H9 (cell line): ENCODE measurements around the gene SLC30A1. TPM values are rescaled to one million over a fixed set of nuclear protein-coding genes. Genes with fewer than 3 reads are reported as not detected.

Experiments used
- DNase-seq: peaks from one replicate; pipeline ENCODE4 v3.0.0-alpha.2; 2017
- H2AFZ ChIP-seq: one replicate; pipeline ENCODE4 v1.6.1; 2013; ENCODE audit warnings: mild to moderate bottlenecking, low read length, control low read depth, moderate library complexity
- H2AK5ac ChIP-seq: 2 replicates; pipeline ENCODE4 v1.6.1; 2013; ENCODE audit warnings: low read length, control low read depth, mixed read lengths; ENCODE audit not compliant: insufficient read length
- H2BK120ac ChIP-seq: one replicate; pipeline ENCODE4 v1.6.1; 2013; ENCODE audit warnings: low read depth, mild to moderate bottlenecking, low read length, control low read depth, inconsistent platforms; ENCODE audit not compliant: poor library complexity, severe bottlenecking
- H2BK12ac ChIP-seq: 2 replicates; pipeline ENCODE4 v1.6.1; 2013; ENCODE audit warnings: low read length, control low read depth, mixed read lengths, low read depth; ENCODE audit not compliant: insufficient read length
- H2BK15ac ChIP-seq: 2 replicates; pipeline ENCODE4 v1.6.1; 2013; ENCODE audit warnings: low read depth, low read length, control low read depth
- H2BK20ac ChIP-seq: one replicate; pipeline ENCODE4 v1.6.1; 2013; ENCODE audit warnings: low read depth, mild to moderate bottlenecking, low read length, control low read depth, inconsistent platforms; ENCODE audit not compliant: poor library complexity, severe bottlenecking
- H2BK5ac ChIP-seq: 2 replicates; pipeline ENCODE4 v1.6.1; 2013; ENCODE audit warnings: low read length, control low read depth, mixed read lengths; ENCODE audit not compliant: insufficient read length
- H3K14ac ChIP-seq: 2 replicates; pipeline ENCODE4 v1.6.1; 2013; ENCODE audit warnings: low read length, control low read depth; ENCODE audit not compliant: insufficient read depth
- H3K18ac ChIP-seq: 2 replicates; pipeline ENCODE4 v1.6.1; 2013; ENCODE audit warnings: low read depth, mild to moderate bottlenecking, mixed read lengths, low read length, control low read depth; ENCODE audit not compliant: insufficient read length
- H3K23ac ChIP-seq: 2 replicates; pipeline ENCODE4 v1.6.1; 2013; ENCODE audit warnings: low read length, control low read depth, mixed read lengths, low read depth; ENCODE audit not compliant: insufficient read length
- H3K23me2 ChIP-seq: 2 replicates; pipeline ENCODE4 v1.6.1; 2013; ENCODE audit warnings: low read depth, mild to moderate bottlenecking, mixed read lengths, low read length, control low read depth; ENCODE audit not compliant: insufficient read length, poor library complexity, severe bottlenecking
- H3K27ac ChIP-seq: 2 replicates; pipeline ENCODE4 v1.5.1; 2013; ENCODE audit warnings: low read length, control low read depth, mixed read lengths, low read depth; ENCODE audit not compliant: insufficient read length
- H3K27me3 ChIP-seq: 2 replicates; pipeline ENCODE4 v1.6.1; 2013; ENCODE audit warnings: low read length, control low read depth, inconsistent platforms; ENCODE audit not compliant: insufficient read depth
- H3K4ac ChIP-seq: 2 replicates; pipeline ENCODE4 v1.6.1; 2013; ENCODE audit warnings: low read depth, mild to moderate bottlenecking, control low read depth, inconsistent platforms, low read length, moderate library complexity
- H3K4me1 ChIP-seq: 2 replicates; pipeline ENCODE4 v1.6.1; 2013; ENCODE audit warnings: low read length, control low read depth, inconsistent platforms; ENCODE audit not compliant: insufficient read depth
- H3K4me2 ChIP-seq: 2 replicates; pipeline ENCODE4 v1.6.1; 2013; ENCODE audit warnings: low read length, control low read depth, mixed read lengths; ENCODE audit not compliant: insufficient read length, insufficient read depth
- H3K56ac ChIP-seq: 2 replicates; pipeline ENCODE4 v1.6.1; 2013; ENCODE audit warnings: low read depth, mild to moderate bottlenecking, mixed read lengths, low read length, control low read depth; ENCODE audit not compliant: insufficient read length
- H3K79me1 ChIP-seq: 2 replicates; pipeline ENCODE4 v1.6.1; 2013; ENCODE audit warnings: low read depth, mild to moderate bottlenecking, moderate library complexity, low read length, control low read depth, inconsistent platforms; ENCODE audit not compliant: insufficient read depth, poor library complexity, severe bottlenecking
- H3K79me2 ChIP-seq: 2 replicates; pipeline ENCODE4 v1.6.1; 2013; ENCODE audit warnings: low read length, control low read depth, inconsistent platforms; ENCODE audit not compliant: insufficient read depth
- H3K9ac ChIP-seq: 2 replicates; pipeline ENCODE4 v1.6.1; 2013; ENCODE audit warnings: low read length, control low read depth, mixed read lengths; ENCODE audit not compliant: insufficient read length; ENCODE audit errors: extremely low read depth
- H3K9me3 ChIP-seq: one replicate; pipeline ENCODE4 v1.6.1; 2013; ENCODE audit warnings: low read depth, low read length, inconsistent platforms; ENCODE audit not compliant: control insufficient read depth
- H3T11ph ChIP-seq: one replicate; pipeline ENCODE4 v1.6.1; 2013; ENCODE audit warnings: mild to moderate bottlenecking, low read length, control low read depth, inconsistent platforms
- H4K20me1 ChIP-seq: one replicate; pipeline ENCODE4 v1.6.1; 2013; ENCODE audit not compliant: control insufficient read depth, insufficient read length, insufficient read depth
- H4K5ac ChIP-seq: 2 replicates; pipeline ENCODE4 v1.6.1; 2013; ENCODE audit warnings: low read depth, mild to moderate bottlenecking, mixed read lengths, low read length, control low read depth; ENCODE audit not compliant: insufficient read length
- H4K8ac ChIP-seq: replicated peaks from 2 replicates; pipeline ENCODE4 v1.6.1; 2013; ENCODE audit warnings: low read length, control low read depth, mixed read lengths, low read depth; ENCODE audit not compliant: insufficient read length
- H4K91ac ChIP-seq: 2 replicates; pipeline ENCODE4 v1.6.1; 2013; ENCODE audit warnings: low read depth, mild to moderate bottlenecking, moderate library complexity, mixed read lengths, low read length, control low read depth; ENCODE audit not compliant: insufficient read length
- H3K27ac Mint-ChIP-seq, 3 experiments: 2 replicates in 2 of 3; 3 replicates in 1 of 3; pipeline ENCODE4 v1.8.0; 2020 to 2021; ENCODE audit warnings: mixed read lengths in 3 of 3, mild to moderate bottlenecking in 1 of 3, moderate library complexity in 1 of 3
- H3K27me3 Mint-ChIP-seq: 2 replicates; pipeline ENCODE4 v1.8.0; 2021; ENCODE audit warnings: low read depth, mild to moderate bottlenecking, moderate library complexity, mixed read lengths
- H3K36me3 Mint-ChIP-seq, 3 experiments: 2 replicates in 2 of 3; 3 replicates in 1 of 3; pipeline ENCODE4 v1.8.0; 2020 to 2021; ENCODE audit warnings: low read depth in 3 of 3, mixed read lengths in 3 of 3; ENCODE audit not compliant: insufficient read depth in 1 of 3
- H3K4me1 Mint-ChIP-seq, 2 experiments: 2 replicates each; pipeline ENCODE4 v1.8.0; 2020; ENCODE audit warnings: mixed read lengths in 2 of 2
- H3K4me3 Mint-ChIP-seq, 2 experiments: 2 replicates in 1 of 2; 3 replicates in 1 of 2; pipeline ENCODE4 v1.8.0; 2020 to 2021; ENCODE audit warnings: mild to moderate bottlenecking in 2 of 2, mixed read lengths in 2 of 2, moderate library complexity in 1 of 2
- H3K9me3 Mint-ChIP-seq, 2 experiments: 2 replicates in 1 of 2; 3 replicates in 1 of 2; pipeline ENCODE4 v1.8.0; 2020; ENCODE audit warnings: mild to moderate bottlenecking in 2 of 2, mixed read lengths in 2 of 2, moderate library complexity in 1 of 2
- WGBS: extraction: QIAGEN DNeasy Blood & Tissue Kit; methylation state at CpG from one replicate; pipeline ENCODE4 v1.1.7; 2013; ENCODE audit warnings: missing lambda C conversion rate, low lambda C conversion rate, mixed read lengths; ENCODE audit not compliant: insufficient read length; ENCODE audit errors: extremely low coverage; 5-methylcytosine and 5-hydroxymethylcytosine counted together
- total RNA-seq: library from RNA; stranded (reverse); gene quantifications from 2 replicates; pipeline ENCODE4 v1.2.1, GENCODE V29; 2021
- TF ChIP-seq, protein P1 (sequence below): fragments of 200-600 bp; sonication (generic); conservative IDR thresholded peaks from 3 replicates; pipeline ENCODE4 v1.8.0; 2021; ENCODE audit warnings: antibody characterized with exemption, mild to moderate bottlenecking

Gene SLC30A1
- total RNA-seq, 1 experiment from 2014 or later: 17.1 TPM

DNA sequence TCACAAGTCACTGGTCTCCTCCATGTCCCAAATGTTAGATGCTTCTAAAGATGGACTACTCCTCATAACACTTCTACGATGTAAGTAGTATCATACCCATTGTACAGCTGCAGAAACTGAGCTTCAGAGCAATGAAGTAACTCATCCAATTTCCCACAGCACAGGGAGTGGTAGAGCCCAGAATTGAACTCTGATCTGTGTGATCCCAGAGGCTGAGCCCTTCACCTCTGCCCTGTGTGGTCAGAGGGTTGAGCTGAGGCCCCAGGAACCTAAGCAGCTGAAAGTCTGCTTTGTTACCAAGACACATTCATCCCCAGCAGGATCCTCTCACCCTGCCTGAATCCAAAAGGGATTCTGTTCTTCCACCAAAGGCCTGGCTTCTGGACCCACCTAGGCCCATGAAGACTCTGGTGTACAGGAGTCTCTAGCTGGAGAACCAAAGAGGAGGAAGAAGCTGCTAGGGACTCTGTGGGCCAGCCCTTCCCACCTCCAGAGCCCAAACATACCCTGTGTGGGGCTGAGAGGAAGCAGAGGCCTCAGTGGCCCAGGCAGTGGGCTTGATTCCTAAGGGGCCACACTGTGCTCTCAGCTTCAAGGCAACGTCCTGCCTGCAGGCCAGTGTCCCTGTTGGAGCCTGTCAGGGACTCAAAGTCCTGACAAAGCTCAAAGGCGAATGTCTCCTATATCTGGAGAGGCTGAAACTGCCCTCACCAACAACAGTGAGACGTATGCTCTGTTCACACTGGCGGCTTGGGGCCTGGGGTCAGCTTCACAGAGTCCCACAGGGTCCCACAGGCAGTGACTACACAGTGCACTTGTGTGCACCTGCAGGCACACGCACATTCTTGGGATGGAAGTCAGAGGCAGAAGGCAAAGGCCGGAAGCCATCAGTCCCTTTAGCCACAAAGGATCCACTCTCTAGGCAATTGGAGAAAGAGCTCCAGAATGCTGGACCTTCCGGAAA lies 40.4 kb upstream of the SLC30A1 start:
- Histone ChIP-seq H3K27ac (no peak overlapping the region), H4K20me1 (no peaks in the 10 kb centered on the region), H3K9ac (no peak overlapping the region), H2BK20ac (no peak overlapping the region), H3K79me1 (no peaks in the 10 kb centered on the region), H3K4me2 (no peak overlapping the region), H3K18ac (no peak overlapping the region), H3K14ac (no peak overlapping the region), H3K23ac (no peak overlapping the region), H4K5ac (no peak overlapping the region), H4K91ac (no peak overlapping the region), H2BK15ac (no peak overlapping the region), H2AK5ac (no peak overlapping the region), H2BK12ac (no peak overlapping the region), H4K8ac (no peak overlapping the region), H2AFZ (no peak overlapping the region), H2BK5ac (no peak overlapping the region), H3K79me2 (no peaks in the 10 kb centered on the region), H3K4me1 (no peaks in the 10 kb centered on the region), H2BK120ac (no peak overlapping the region), H3K9me3 (no peaks in the 10 kb centered on the region), H3K27me3 (no peaks in the 10 kb centered on the region), H3K4ac (no peak overlapping the region), H3K56ac (no peak overlapping the region), H3K23me2 (no peaks in the 10 kb centered on the region), H3T11ph (no peak overlapping the region)
- no peak for DNase-seq
- H3K4me3 Mint-ChIP-seq: no peak overlapping the region
- no CpG with 5 or more reads among the region's 8 CpGs for WGBS
- no peak overlapping the region for H3K27ac Mint-ChIP-seq
- H3K9me3 Mint-ChIP-seq: no peaks in the 10 kb centered on the region
- H3K36me3 Mint-ChIP-seq: no peaks in the 10 kb centered on the region
- H3K4me1 Mint-ChIP-seq: peaks cover 5% of the 10 kb centered on the region in 2 experiments; a peak in 2 of 4 replicates
- TF ChIP-seq, protein P1, sequence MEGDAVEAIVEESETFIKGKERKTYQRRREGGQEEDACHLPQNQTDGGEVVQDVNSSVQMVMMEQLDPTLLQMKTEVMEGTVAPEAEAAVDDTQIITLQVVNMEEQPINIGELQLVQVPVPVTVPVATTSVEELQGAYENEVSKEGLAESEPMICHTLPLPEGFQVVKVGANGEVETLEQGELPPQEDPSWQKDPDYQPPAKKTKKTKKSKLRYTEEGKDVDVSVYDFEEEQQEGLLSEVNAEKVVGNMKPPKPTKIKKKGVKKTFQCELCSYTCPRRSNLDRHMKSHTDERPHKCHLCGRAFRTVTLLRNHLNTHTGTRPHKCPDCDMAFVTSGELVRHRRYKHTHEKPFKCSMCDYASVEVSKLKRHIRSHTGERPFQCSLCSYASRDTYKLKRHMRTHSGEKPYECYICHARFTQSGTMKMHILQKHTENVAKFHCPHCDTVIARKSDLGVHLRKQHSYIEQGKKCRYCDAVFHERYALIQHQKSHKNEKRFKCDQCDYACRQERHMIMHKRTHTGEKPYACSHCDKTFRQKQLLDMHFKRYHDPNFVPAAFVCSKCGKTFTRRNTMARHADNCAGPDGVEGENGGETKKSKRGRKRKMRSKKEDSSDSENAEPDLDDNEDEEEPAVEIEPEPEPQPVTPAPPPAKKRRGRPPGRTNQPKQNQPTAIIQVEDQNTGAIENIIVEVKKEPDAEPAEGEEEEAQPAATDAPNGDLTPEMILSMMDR: no peak
- H3K27me3 Mint-ChIP-seq: no peaks in the 10 kb centered on the region
